Activated naive CD4-positive, alpha-beta T cell treated with Interleukin-2 at 50 U/mL for 16 hours (primary cell): ENCODE measurements around the gene CDH1.

Experiments used
- DNase-seq: peaks from one replicate; pipeline ENCODE4 v3.0.0-alpha.2; 2020

The CDH1 gene

DNA sequence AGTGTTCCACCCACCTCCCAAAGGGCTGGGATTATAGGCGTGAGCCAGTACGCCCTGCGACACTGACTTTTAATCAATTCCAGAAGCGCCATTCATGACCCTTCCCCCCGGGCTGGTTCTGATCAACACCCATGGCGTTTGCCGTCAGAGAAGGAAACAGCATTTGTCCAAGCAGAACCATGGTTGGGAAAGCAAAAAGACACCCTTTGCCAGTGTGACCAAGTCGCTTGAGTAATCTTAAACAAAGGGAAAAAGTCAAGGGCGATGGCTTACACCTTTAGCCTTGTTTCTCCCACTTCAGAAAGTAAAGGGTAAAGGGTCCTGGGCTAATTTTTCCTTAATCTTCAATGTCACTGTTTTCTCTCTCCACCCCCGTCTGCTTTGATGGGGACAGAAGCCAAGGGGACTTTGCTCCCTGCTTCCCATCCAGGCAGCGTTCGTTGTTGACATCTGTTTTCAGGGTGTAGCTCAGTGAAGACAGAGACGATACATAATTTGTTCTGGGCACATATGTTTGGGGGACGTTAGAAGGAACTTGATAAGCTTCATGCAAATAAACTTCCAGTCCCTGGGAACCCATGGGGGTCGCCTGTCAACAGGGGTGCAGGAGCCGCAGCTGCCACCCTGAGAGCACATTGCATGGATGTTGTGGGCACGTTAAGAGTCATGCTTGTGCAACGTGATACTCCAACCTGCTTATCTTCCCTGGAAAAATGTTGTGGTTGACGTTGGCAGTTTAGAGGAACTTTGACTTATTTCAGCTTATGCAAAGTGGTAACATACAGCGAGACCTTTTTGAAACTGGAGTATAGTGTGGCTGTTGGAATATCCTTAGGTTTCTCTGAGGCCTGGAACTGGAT lies 55.6 kb downstream of the CDH1 start:
- no peak for DNase-seq

DNA sequence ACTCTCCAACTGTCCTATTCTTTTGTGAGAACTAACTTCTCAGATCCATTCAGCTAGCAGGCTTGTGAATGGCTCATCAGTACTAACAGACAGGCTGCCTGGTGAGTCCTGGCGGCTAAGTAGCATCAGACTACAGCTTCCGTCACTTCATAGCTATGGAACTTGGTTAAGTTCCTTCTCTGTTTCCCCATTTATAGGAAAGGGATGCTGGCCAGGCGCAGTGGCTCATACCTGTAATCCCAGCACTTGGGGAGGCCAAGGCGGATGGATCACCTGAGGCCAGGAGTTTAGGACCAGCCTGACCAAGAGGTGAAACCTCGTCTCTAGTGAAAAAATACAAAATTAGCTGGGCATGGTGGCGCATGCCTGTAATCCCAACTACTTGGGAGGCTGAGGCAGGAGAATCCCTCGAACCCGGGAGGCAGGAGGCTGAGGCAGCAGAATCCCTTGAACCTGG lies 56.3 kb downstream of the CDH1 start:
- DNase-seq = no peak

DNA sequence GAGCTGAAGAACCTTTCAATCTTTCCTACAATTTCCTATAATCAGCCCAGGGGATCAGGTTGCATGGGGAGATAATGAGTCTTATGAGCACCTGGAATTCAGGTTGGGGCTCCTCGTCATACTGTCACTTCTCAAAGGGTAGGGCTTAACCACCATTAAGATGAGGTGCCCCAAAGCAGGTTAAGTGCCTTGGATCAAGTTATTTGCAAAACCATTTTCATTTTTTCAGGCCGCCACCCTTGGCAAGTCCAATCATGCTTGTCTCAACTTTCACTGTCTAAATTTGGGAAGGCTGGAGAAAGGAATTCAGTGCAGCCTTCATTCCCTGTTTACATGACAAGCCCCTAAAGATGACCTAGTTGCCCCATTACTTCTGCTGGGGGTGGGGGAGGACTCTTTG lies 61.3 kb downstream of the CDH1 start:
- DNase-seq = no peak

DNA sequence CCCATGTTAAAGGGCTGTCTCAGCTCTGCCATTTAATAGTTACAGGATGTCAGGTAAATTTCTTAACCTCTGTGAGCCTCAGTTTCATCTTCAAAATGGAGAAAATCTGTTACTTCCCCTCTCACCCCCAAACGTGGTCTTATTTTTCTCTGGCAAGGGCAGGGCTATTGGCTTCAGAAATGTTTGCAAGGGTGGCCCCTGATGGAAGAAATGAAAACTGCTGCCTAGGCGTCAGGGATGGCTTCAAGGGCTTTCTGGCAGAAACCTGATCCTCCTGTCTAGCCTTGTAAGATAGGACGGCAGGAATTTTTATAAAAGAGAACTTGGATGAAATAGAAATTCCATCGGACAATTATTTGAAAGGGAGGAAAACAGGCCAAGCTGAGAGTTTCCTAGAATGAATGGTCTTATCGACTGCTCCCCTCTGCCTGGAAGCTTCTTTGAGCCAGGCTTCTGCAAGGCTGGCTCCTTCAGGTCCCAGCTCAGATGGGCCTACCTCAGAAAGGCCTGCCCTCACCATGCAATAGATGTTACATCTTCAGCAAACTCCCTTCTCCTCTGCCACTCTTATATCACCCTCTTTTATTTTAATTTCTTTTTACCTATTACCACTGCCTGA lies 63.3 kb downstream of the CDH1 start:
- DNase-seq = peak; percentile 45

DNA sequence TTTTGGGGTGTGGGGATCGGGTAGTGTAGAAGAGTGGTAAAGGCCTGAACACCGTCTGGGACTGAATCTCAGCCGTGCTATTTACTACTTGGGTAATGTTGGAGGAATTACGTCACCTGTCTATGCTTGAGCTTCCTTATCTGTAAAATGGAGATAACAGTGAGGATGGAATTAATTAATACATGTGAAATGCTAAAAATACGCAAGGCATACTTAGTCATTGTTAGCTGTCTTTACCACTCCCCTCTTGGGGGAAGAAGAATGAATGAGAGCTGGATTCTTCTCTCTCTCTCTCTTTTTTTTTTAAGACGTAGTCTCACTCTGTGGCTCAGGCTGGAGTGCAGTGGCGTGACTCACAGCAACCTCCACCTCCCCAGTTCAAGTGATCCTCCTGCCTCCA lies 65.1 kb downstream of the CDH1 start:
- no peak for DNase-seq

DNA sequence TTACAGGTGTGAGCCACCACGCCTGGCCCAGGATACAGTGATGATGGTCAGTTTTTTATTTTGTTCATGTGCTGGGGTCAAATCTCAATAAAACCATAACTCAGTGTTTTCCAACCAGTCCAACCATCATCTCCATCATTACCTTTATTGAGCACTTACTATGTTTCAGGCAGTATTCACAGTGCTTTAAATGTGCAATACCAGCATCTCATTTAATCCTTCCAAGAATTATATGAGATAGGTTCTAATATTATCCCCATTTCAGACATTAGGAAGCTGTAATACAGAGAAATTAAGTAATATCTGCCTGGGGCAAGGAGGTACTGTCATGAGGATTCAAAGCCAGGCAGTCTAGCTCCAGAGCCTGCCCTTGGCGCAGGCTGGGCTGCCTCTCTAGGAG lies 69.3 kb downstream of the CDH1 start:
- no peak for DNase-seq

DNA sequence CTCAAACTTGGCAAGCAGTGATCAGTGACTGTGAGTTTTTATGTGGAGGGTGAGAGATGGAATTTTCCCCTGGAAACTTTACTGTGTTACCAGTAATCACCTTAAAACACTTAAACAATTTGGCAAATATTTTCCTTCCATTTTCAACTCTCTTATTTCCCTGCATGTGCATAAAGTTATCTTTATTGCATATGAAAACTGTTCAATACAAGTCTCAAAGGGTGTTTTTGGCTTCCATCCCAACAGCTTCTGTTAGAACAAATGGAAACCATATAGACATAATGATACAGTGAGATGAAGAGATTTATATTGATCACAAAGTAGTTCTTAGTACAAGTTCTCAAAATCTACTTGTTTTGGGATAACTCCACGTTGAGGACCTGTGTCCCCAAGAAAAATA lies 69.9 kb downstream of the CDH1 start:
- DNase-seq = no peak

DNA sequence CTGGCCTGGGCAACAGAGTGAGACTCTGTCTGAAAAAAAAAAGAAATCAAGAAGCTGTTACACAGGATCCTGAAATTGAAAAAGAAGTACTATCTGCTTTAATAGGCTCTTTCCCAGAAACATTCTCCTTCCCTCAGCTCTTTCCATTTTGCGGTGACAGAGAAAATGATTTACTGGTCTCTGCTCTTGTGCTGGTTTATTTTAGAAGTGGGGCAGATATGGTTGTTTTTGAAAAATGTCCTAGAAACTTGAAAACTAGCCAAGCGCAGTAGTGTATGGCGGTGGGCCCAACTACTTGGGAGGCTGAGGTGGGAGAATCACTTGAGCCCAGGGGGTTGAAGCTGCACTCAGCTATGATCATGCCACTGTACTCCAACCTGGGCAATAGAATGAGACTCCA lies 77.4 kb downstream of the CDH1 start:
- DNase-seq = no peak

DNA sequence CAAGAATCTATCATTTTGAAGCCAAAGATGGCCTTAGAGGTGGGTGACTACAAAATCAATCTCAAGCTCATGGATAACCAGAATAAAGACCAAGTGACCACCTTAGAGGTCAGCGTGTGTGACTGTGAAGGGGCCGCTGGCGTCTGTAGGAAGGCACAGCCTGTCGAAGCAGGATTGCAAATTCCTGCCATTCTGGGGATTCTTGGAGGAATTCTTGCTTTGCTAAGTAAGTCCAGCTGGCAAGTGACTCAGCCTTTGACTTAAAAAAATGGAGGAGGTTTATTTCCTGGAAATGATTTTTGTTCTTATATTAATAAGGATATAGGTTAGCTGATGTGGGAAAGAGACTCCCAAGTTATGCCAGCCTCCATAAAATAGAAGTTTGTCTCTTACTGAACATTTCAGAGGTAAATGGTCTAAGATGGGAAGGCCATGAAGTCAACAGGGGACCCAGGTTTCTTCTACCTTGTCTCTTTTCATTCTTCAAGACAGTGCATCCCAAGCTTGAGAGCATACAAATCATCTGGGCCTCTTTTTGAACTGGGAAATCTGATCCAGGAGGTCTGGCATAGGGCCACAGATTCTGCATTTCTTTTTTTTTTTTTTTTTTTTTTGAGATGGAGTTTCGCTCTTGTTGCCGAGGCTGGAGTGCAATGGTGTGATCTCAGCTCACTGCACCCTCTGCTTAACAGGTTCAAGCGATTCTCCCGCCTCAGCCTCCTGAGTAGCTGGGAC lies 86.5 kb downstream of the CDH1 start:
- DNase-seq = no peak

DNA sequence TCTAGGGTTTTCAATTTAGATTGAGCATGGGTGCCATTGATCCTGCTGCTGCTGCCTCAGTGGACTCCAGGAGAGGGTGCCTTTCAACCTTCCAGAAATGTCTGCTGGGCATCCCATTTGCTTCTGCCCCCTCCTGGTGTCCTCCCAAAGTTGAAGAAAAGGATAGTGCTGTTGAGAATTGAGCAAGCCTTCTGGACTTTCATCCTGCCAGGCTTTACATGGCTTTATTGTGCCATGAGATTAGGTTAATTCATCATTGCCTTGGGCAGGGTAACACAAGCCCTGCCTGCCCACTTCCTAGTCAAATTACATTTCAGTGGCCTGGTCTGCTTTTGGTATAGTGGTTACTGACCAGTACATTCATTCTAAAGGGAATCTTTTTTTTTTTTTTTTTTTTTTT lies 88.3 kb downstream of the CDH1 start:
- DNase-seq = no peak

DNA sequence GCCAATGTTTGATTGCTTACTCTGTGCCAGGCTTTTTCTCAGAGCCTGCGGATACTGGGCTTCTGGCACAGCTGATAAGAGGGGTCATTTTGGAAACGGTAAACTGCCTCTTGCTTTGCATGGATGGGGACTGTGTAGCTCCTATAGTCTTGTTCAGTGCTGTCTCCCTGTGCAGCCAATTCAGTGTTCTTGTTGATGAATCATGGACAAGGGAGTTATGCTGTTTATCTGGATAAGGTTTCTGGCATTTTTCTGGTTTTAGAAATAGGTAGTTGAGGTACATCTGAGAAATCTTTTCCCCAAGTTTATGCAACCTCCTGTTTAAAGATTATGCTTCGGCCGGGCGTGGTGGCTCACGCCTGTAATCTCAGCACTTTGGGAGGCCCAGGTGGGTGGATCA lies 89.6 kb downstream of the CDH1 start:
- DNase-seq = no peak

DNA sequence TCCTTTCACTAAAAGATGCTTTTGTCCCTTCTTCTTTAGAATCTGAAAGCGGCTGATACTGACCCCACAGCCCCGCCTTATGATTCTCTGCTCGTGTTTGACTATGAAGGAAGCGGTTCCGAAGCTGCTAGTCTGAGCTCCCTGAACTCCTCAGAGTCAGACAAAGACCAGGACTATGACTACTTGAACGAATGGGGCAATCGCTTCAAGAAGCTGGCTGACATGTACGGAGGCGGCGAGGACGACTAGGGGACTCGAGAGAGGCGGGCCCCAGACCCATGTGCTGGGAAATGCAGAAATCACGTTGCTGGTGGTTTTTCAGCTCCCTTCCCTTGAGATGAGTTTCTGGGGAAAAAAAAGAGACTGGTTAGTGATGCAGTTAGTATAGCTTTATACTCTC lies 96.2 kb downstream of the CDH1 start:
- DNase-seq = no peak

DNA sequence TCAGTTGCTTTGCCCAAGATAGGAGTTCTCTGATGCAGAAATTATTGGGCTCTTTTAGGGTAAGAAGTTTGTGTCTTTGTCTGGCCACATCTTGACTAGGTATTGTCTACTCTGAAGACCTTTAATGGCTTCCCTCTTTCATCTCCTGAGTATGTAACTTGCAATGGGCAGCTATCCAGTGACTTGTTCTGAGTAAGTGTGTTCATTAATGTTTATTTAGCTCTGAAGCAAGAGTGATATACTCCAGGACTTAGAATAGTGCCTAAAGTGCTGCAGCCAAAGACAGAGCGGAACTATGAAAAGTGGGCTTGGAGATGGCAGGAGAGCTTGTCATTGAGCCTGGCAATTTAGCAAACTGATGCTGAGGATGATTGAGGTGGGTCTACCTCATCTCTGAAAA lies 97.5 kb downstream of the CDH1 start:
- DNase-seq = no peak

DNA sequence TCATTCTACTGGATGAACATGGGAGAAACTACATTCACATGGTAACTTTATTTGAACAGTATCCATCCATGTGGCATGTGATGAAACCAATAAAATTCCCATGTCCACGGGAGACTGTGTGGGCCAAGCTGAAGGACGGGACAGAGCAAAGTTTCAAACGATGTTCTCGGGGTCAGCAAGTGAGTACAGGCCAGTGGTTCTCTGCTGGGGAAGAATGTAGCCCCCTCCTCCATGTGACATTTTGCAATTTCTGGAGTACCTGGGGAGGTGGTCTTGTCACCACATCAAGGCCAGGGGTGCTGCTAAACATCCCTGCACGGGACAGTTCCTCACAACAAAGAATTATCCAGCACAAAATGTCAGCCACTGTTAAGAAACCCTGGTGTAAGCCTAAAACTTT lies 98.9 kb downstream of the CDH1 start:
- no peak for DNase-seq

DNA sequence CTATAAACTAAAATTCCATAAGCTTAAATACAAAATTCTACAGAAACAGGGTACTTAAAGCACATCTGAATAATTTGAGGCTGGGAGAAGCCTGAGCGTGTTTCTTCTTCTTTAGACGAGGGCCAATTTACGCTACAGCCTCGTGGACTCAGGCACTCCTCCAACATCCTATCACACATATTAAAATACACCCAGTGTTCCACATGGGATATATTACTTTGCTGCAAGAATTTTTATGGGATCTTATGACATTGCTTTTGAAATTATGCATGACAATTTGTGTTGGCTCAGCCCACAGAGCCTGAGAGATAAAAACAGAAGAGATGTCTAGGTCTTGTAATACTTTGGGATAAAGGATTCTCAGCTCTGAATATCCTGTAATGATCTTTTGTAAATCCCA lies 102.7 kb downstream of the CDH1 start:
- DNase-seq = no peak

DNA sequence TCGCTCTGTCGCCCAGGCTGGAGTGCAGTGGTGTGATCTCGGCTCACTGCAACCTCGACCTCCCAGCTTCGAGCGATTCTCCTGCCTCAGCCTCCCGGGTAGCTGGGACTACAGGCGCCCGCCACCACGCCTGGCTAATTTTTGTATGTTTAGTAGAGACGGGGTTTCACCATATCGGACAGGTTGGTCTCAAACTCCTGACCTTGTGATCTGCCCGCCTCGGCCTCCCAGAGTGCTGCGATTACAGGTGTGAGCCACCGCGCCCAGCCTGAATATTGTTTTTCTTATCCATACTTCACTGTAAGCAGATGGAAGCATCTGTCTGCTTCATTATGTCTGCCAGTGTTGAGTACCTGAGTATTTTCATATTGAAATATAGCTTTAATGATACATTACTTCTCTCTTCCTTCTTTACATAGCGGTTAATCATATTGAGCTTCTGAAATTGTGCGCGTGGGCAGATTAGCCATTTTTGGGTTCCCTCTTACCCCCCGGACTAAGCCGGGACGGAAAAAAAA lies 105.9 kb downstream of the CDH1 start:
- DNase-seq = peak; percentile 2

DNA sequence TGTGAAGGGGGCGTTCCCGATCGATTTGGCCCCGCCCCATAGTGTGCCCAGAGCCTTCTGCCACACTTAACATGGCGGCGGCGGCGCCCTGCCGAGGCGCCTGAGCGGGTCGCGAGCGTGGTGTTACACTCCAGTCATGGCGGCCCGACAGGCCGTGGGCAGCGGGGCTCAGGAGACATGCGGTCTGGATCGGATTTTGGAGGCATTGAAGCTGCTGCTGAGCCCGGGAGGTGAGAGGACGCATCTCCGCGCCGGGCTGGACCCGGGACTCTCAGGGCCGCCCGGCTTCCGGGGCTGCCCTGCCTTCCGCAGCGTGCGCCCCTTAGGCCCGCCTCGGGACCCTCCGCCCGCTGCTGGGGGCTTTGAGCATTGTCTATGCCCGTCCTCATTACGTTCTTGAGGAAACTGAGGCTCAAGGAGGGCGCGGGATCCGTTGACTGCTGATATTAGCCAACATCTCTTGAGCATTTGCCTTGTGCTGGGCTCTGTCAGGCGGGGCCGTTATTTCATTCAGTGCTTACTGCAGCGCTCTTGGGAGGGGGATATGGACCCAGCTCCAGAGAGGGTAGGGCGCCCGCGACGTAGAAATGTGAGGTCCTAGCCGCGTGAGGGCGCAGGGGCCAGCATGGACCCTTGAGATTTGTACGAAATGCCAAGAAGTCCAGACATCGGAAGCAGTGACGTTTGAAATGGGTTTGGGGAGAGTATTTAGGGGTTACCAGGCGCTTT lies 106.6 kb downstream of the CDH1 start, which contains the start of gene TANGO6:
Gene TANGO6 (plus strand): TSS at position 50 of the 729 bp plus-strand sequence. CDS start 87 bp downstream, at position 137.
- DNase-seq = peak; percentile 97

DNA sequence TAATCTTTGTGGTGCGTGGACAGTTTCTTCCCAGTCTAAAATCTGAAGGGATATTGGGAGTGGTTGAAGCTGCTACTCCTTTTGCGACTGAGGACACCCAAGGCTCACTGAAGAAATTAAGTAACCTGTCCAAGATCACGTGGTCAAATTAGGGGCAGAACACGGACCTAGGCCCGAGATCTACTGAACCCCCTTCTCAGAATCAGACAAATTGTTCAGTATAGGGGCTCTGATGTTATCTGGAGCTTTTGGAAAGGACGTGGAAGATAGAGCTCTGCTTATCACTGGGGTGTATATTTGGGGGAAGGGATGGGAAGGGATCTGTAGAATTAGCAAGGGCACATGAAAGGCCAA lies 107.1 kb downstream of the CDH1 start:
- no peak for DNase-seq

DNA sequence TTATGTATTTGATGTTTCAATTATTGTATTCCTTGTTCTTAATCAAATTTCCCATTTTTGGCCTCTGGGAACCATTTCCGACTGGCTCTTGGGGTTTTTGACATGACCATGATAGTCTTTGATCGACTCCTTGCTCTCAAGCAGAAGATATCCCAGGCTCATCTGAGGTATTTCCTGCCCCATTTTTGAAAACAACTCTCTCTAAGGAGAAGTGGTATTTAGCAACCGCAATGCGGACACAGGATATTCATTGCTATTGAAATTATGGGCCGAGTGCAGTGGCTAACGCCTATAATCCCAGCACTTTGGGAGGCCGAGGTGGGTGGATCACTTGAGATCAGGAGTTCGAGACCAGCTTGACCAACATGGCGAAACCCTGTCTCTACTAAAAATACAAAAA lies 111.7 kb downstream of the CDH1 start:
- no peak for DNase-seq

DNA sequence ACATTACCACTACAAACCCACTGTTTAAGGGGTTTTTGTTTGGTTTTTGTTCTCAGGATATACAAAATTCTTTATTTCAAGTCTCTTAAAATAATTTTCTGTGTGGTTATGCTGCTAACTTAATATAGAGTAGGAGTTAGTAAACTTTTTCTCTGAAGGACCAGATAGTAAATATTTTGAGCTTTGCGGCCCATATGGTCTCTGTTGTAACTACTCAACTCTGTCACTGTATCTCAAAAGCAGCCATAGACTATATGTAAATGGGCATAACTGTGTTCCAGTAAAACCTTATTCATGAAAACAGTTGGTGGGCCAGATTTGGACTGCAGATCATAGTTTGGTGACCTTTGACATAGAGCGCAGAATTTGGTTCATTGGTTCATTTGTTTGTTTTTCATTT lies 113.4 kb downstream of the CDH1 start:
- DNase-seq = no peak

DNA sequence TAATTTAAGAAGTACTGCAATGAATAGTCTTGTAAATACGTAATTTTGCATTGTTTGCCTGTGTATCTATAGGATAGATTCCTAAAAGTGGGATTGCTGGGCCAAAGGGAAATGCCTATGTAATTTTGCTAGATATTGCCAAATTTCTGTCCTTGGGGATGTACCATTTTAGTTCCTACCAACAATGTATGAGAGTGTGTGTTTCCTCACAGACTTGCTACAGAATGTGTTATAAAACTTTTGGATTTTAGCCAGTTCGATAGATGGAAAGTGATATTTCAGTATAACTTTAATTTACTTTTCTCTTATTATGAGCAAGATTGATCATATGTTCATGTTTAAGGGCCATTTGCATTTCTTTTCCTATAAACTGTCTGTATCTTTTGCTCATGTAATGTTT lies 114.5 kb downstream of the CDH1 start:
- no peak for DNase-seq

DNA sequence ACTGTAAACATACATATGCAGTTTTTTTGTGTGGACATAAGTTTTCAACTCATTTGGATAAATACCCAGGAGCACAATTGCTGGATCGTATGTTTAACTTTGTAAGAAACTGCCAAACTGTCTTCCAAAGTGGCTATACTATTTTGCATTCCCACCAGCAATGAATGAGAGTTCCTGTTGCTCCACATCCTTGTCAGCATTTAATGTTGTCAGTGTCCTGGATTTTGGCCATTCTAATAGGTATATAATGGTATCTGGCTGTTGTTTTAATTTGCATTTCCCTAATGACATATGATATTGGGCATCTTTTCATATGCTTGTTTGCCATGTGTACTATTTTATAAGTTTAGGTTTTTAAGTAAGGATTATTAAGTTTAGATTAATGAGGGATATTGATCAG lies 120.4 kb downstream of the CDH1 start:
- DNase-seq = no peak

DNA sequence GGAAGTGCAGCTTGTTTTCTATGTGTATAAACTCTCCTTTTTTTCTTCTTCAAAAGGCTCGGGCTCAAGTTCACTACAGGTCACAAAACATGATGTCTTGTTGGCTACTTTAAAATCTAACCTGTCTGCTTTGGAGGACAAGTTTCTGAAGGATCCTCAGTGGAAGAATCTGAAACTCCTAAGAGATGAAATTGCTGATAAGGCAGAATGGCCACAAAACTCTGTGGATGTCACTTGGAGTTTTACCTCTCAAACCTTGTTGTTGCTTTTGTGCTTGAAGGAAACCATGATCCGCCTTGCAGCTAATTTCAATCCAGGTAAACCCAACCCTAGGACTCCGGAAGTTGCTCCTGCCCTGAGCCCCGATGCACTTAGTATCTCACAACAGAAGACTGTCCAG lies 122.7 kb downstream of the CDH1 start:
- DNase-seq = no peak
